ENCODE results near the gene RITA1.

RITA1 gene

DNA sequence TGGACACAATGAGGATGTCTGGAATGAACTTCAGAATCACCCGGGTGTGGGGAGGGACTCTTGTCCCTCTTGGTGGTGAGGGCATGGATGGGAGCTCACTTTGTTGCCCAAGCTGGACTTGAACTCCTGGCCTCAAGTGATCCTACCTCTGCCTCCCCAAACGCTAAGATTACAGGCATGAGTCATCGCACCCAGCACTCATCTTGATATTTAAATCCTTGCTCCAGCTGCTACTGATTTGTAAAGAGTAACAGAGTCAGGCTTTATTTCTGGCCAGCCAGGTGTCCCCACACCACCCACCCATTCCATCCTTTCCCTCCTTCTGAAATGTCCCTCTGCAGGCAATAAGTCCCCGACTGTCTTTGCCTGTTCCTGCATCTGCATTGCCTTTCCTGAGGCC is 5.2 kb upstream of the RITA1 start:
- no peak for DNase-seq

GRCh38 chr12:113181975-113182374 is 3.5 kb upstream of the RITA1 start:
- DNase-seq = no peak

DNA sequence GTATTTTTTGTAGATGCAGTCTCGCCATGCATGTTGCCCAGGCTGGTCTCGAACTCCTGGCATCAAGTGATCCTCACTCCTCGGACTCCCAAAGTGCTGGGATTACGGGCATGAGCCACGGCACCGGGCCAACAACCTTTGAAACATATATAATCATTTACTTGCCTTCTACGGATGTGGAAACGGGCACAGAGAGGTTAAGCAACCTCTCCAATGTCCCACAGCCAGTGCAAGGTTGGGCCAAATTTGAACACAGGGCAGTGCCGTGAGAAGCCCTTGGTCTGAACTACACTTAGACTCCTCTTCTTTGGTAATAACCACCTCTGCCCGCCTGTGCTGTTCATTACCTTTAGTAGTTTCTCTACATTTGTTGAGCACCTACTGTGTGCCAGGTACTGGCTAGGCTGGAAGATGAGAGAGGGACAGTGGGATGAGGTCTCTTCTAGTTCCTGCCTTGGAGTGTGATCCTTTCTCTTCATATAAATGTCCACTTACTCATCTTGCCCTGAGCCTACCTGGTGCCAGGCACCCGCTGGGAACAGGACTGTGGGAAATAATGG is 2.4 kb upstream of the RITA1 start:
- no peak for DNase-seq

DNA sequence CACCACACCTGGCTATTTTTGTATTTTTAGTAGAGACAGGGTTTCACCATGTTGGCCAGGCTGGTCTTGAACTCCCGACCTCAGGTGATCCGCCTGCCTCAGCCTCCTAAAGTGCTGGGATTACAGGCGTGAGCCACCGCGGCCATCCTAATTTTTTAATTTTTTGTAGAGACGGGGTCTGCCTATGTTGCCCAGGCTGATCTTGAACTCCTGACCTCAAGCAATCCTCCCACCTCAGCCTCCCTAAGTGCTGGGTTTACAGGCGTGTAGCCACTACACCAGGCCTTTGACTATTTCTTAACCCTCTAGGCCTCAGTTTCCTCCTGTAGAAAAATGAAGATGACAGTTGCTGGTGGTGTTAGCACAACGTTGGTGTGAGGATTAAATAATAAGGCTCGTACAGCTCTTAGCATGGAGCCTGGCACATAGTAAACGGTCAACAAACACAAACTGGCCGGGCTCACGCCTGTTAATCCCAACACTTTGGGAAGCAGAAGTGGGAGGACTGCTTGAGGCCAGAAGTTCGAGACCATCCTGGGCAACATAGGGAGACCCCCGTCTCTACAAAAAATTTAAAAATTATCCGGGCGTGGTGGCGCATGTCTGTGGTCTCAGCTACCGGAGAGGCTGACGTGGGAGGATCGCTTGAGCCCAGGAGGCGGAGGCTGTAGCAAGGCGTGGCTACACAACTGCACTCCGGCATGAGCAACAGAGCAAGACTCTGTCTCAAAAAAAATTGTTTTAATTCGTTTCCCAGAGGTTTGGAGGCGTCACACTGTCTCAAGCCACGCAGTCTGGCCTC is 1.2 kb upstream of the RITA1 start:
- DNase-seq = peak in 3 of 4 experiments; percentile 48 to 72 (median 52)

DNA sequence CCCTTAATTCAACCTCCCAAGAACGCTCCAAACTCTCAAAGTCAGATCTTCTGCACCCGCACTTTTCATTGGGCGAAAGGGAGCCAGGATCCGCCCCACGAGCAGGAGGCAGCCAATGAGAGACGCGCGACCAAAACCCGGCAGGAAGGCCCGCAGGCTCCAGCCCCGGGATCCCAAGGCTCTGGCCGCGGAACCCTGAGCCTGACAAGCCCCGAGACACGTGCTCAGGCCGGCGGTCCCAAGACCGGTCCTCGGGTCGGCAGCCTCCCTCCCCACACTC is 681 bp upstream of the RITA1 start:
- peak; percentile 64 to 79 (median 77) for DNase-seq

DNA sequence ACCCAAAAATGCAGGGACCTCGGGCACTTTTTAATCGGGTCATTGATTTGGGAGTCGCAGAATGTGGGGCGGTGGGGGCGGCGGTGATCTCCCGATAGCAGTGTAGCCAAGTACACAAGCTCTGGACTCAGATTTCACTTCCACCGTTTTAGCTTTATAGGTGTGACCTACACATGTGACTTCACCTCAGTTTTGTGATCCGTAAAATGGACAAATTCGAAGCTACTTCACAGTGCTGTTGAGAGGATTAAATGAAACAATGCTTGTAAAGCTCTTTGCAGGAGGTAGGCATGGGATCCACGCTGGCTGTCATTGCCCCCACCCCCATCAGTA is 478 bp downstream of the RITA1 start:
- no peak for DNase-seq

- no peak for DNase-seq
These were observed 1.3 kb downstream of the RITA1 start for GRCh38 chr12:113186666-113187325.

DNA sequence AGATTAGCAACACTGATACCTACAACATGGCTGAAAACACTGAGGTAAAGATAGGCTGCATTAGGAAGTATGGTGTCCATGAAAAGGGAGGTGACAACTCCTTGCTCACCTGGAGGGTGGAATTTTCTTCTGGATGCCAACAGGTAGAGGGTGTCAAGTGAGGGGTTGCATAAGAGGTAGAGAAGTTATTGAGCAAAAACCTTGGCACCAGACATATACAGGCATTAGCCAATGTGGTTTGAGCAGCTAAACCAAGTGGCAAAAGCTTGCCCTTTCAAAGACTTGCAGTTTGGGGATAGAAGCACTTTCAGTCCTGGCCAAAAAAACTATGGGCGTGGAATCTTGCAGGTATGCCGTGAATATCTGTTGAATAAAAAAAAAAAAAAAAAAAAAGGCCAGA is 3.8 kb downstream of the RITA1 start:
- DNase-seq = no peak

DNA sequence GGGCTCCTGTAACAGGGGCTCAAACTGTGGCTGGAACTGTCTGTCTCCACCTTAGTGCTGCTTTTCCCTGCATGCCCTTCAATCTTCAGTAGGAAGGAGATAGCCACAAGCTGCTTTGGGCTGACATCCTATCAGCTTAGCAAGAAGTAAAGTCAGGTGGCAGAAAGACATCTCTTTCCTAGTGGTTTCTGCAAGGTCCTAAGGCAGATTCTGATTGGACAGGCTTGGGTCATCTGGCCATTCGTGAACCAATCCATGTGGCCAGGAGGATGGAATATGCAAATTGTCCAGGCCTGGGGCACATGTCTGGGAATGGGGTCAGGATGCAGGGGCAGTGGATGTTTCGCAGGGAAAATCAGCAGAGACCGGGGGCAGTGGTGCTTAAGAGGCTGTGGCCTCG is 5.2 kb downstream of the RITA1 start:
- DNase-seq = no peak

- DNase-seq = no peak
These were observed 5.7 kb downstream of the RITA1 start for GRCh38 chr12:113191227-113191626.

DNA sequence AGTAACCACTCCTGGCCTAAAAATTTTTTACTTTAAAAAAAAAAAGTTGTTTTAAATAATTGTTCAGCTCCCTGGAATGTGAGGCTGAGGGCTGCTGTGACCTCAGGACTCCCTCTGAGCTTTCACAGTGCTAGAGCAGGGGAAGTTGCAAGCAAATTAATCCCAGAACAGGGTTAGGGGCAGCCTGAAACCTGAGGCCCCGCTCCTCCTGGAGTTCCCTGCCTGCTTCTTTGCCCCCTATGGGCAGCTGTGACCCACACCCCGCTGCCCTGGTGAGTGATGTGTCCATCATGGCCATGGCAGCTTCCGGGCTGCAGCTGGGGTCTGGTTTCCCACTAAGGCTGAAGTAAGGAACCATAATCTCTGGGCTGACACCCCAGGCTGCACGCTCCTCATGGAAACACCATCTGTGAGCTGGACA is 9.5 kb downstream of the RITA1 start:
- no peak for DNase-seq

- no peak for DNase-seq
These were observed 10.1 kb downstream of the RITA1 start for GRCh38 chr12:113195598-113195997.

DNA sequence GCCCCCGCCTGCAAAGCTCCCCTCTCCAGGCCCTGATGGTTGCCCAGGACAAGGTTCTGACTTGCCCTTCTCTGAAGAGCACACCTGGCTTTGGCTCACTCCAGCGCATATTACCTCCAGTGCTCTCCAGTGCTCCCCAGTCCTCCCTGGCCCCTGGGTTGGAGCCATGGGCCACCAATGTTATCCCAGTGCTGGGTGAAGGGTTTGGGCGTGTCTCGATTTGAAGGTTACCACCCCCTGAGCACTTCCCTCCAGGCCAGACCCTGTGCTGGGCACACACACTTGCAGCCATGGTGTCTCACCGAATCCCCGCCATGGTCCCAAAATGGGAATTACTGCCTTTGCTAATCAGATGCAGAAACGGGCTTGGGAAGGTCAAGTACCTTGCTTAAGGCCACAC is 11.1 kb downstream of the RITA1 start:
- DNase-seq = no peak

DNA sequence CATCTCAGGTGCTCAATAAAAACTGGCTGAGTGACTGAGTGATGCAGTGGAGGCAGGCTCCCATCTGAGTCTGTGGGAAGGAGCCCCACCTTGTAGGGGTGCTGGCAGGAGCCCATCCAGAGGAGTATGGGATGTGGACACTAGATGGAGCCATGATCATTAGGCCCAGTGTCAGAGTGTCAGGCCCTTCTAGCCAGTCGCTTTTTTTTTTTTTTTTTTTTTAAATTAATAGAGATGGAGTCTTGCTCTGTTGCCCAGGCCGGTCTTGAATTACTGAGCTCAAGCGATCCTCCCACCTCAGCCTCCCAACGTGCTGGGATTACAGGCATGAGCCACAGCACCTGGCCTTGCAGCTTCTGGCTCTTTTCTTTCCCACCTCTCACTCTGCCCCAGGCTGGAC is 11.5 kb downstream of the RITA1 start:
- DNase-seq = peak in 1 of 4 experiments; percentile 21

GRCh38 chr12:113197518-113198077 is 12.1 kb downstream of the RITA1 start:
- DNase-seq = no peak

GRCh38 chr12:113198296-113198695 is 12.8 kb downstream of the RITA1 start:
- no peak for DNase-seq

DNA sequence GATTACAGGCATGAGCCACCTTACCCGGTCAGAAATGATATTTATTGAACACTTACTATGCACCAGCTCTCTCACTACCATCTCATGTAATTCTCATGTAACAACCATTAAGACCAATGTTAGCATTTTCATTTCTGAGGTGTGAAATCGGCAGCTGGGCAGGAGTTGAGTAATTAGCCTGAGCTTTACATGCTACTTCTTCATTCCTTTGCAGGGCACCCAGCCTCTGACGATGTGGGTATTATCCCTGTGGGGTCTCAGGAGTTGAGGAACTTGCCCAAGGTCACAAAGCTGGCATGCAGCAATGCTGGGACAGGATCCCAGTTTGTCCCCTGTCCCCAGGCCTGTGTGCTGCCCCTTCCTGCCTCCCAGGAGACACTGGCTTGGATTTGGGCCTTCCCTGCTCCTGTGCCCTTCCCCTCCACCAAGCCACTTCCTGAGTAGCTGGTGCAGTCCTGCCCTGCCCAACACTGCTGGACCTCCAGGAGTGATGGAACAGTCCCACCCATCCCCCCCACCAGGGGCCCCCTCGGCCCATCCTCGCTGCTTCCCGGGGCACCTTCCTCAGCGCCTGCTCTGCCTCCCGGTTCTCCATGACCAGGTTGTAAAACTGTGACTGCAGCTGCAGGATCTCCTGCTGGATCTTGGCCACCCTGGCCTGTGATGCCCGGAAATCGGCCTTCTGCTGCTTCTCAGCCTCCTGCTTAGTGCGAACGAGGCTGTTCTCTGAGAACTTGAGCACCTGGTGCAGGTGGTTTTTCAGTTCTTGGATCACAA is 14.7 kb downstream of the RITA1 start:
- no peak for DNase-seq

- no peak for DNase-seq
These were observed 16.0 kb downstream of the RITA1 start for GRCh38 chr12:113201187-113202177.

GRCh38 chr12:113202300-113203075 is 17.0 kb downstream of the RITA1 start:
- DNase-seq = no peak

GRCh38 chr12:113203852-113204760 is 18.6 kb downstream of the RITA1 start:
- DNase-seq = no peak

Measured in activated naive CD4-positive, alpha-beta T cell (primary cell).